Measurements from ENCODE around the gene RTN4.

DNA sequence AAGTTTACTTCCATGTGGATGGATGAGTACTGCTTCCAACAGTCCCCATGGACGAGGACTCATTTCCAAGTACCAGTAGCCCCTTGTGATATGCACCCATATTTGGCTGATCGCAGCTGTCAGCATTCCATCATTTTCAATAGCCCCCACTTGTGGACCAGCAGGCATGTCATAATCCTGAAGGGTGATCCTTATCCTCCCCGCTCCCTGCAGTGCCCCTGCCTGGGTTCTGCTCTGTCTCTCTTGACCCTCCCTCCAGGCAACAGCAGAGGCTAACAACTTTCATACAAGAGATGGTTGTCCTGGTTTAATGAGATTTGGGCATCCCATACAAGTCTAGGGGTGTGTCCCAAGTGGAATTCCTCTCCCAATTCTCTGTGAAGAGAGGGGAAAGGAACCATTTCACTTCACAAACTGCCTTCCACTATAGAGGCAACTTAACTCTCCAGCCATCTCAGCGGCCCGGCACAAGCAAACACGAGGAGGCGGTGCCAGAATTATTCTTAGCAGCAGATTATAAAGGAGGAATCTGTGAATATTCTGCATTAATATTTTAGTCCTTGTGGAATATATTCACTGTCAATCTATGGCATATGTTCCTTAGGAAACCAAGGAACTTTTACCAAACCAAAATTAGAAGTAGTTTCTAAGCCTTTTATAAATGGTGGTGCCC is 110.7 kb downstream of the RTN4 start:
- TF ChIP-seq, protein P1, sequence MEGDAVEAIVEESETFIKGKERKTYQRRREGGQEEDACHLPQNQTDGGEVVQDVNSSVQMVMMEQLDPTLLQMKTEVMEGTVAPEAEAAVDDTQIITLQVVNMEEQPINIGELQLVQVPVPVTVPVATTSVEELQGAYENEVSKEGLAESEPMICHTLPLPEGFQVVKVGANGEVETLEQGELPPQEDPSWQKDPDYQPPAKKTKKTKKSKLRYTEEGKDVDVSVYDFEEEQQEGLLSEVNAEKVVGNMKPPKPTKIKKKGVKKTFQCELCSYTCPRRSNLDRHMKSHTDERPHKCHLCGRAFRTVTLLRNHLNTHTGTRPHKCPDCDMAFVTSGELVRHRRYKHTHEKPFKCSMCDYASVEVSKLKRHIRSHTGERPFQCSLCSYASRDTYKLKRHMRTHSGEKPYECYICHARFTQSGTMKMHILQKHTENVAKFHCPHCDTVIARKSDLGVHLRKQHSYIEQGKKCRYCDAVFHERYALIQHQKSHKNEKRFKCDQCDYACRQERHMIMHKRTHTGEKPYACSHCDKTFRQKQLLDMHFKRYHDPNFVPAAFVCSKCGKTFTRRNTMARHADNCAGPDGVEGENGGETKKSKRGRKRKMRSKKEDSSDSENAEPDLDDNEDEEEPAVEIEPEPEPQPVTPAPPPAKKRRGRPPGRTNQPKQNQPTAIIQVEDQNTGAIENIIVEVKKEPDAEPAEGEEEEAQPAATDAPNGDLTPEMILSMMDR (IDR thresholded peaks at IDR 0.05), result no peak
- TF ChIP-seq POLR2A (IDR thresholded peaks at IDR 0.05), result no peak

Data from body of pancreas (tissue), 4 donors.